Left renal pelvis (tissue), 4 donors: ENCODE results near the gene NR2E1. TPM values are rescaled to one million over a fixed set of nuclear protein-coding genes. Genes with fewer than 3 reads are reported as not detected.
A peak's percentile ranks its signal among the peaks of the same experiment; 100 is the strongest.

Experiments
- DNase-seq, 4 donors: peaks; one replicate each; pipeline ENCODE4 v3.0.0-alpha.2; 2013; ENCODE audit warnings: low read depth in 4 of 4, low spot score in 3 of 4
- polyA plus RNA-seq, 4 donors: library from polyadenylated mRNA; unstranded; fragments of 120-200 nt; gene quantifications; one replicate each; pipeline ENCODE4 v1.2.1, GENCODE V29; 2013; ENCODE audit not compliant: insufficient read length in 4 of 4

The NR2E1 gene
- polyA plus RNA-seq, 4 donors: 0.05 TPM; not detected in 3

GRCh38 chr6:108170332-108171290, 4.8 kb downstream of the NR2E1 start:
- DNase-seq: no peak

DNA sequence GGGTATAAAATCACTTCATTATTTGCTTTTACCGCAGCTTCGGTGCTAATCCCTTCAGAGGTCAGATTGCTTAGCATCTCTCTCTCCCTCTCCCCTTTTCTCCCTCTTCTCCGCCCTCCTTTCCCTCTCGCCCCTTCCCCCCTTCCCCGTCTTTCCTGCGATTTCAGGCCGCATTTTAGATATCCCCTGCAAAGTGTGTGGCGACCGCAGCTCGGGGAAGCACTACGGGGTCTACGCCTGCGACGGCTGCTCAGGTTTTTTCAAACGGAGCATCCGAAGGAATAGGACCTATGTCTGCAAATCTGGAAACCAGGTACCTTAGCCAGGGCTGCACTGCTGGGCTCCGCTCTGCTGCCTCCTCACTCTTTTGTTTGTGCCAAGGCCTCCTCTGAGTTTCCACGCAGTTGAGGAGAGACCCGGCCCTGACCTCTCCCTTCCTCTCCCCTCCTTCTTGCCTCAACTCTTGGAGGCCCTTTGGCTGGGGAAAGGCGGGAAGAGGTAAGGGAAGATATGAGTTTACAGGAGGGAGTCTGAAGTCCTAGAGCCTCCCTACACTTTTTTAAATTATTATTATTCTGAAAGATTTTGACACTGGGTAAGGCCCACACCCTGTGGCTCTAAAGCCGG, 5.6 kb downstream of the NR2E1 start:
- DNase-seq: no peak

DNA sequence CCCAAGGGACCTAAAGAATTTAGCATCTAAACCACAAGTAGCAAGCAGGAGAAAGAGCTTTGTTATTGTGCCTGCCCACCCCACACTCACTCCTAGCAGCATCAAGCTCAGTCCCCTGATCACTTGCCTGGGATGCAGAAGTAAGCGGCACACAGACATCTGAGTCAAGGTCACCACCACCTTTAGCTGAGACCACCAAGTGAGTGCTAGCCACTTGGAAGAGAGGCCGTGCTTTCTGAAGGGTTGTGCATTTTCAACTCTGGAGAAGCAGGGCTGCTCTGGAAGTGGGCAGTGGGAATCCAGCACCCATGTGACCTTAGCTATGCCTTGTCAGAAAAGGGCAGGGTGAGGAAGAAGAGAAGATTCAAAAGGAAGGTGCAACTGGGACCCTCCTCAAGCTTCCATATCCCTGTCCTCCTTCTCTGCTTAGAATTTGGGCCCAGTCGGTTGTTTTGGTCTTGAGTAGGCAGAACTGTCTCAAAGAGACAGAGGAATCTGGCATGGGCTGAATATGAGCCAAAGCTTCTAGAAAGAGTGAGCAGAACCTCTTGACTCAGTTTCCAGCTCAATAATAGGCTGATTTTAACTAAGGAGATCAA, 6.2 kb downstream of the NR2E1 start:
- DNase-seq: no peak

DNA sequence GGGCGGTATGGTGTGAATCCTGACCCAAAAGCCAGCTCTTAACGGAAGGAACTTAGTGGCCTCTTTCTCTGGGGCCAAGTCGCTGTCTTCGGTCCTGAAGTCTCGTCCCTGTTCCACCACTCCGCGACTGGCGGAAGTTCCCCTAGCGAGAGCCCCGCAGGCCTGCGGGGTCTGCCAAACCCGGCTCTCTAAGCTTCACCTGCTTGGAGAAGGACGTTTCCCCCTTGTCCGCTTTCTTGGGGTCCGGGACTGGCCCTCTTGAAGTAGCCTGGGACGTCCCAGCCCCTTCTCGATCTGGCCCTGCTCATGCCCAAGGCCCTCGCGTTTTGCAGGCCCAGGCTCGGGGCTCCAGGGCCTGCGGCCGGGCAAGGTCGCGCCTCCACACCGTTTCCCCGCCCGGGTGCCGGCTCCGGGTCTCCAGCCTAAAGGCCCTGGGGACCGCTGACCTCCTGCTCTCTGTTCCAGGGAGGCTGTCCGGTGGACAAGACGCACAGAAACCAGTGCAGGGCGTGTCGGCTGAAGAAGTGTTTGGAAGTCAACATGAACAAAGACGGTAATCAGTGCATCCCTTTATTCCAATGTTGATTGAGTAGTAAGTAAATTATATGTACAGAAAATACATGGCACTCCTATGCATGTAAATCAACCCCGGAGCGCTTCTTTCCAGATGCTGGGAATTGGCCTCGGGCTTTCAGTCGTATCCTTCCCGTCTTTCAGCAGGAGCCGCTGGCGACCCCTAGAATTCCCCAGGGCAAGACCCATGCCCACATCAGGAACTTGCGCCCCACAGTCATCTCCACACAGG, 8.8 kb downstream of the NR2E1 start:
- DNase-seq: peak in 2 of 4 donors; percentile 56 to 60

GRCh38 chr6:108175176-108175591, 9.4 kb downstream of the NR2E1 start:
- DNase-seq: no peak

DNA sequence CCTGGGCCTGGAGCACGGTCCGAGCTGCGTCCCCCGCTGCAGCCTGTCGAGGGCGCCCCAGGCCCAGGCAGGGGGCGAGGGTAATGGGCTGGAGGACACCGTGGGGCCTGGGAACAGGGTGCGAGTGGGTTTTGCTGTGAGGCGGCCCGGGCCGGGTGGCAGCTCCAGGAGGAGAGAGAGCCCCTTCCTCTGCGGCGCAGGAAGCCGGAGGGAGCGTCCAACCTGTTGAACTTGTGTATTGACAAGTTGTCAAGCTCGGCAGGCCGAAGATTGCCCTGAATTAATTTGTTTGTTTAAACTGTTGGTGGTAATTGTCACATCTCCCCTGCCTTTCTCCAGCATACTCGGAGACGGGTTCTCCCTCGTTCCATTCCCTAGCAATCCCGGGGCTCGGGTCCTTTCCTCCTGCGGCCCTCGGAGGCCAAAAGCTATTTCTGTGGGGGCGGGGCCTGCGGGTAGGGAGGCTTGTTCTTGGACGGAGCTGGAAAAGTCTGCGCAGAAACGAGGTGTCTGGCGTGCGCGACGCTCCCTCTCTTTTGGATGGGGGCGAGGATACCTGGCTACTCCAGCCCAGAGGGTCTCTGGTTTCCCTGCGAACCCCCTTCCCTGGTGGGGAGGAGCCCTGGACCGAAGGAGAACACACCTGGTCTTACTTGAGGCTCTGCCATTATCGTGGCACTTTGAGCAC, 9.9 kb downstream of the NR2E1 start:
- no peak for DNase-seq

DNA sequence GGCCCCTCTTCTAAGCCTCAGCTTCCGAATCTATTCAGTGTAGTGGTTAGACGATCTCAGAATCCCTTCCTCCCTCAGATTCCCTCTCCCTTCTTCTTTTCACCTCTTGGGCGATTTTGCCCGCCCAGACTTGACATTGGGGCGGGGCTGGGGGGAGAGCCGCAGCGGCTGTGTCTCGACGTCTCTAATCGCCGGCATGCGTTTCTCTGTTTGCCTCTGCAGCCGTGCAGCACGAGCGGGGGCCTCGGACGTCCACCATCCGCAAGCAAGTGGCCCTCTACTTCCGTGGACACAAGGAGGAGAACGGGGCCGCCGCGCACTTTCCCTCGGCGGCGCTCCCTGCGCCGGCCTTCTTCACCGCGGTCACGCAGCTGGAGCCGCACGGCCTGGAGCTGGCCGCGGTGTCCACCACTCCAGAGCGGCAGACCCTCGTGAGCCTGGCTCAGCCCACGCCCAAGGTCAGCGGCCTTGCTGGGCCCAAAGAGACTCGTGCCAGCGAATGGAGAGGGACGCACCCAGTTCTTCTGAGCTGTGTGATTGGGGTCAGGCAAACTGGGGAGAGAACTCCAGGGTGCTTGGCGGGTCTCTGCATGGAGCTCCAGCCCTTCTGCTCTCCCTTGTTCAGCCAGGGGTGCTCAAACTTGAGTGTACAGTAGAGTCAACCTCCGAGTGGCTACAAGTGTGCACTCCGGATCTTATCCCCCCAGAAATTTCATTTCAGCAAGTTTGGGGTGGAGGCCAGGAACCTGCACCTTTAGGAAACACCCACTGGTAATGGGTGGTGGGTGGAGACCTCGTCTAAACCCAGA, 10.7 kb downstream of the NR2E1 start:
- no peak for DNase-seq

- no peak for DNase-seq
Measured at GRCh38 chr6:108179741-108180140, 13.9 kb downstream of the NR2E1 start.

GRCh38 chr6:108180266-108180665, 14.4 kb downstream of the NR2E1 start:
- DNase-seq: no peak

GRCh38 chr6:108180776-108181175, 15.0 kb downstream of the NR2E1 start:
- no peak for DNase-seq

- DNase-seq: no peak
Measured at GRCh38 chr6:108186226-108186625, 20.4 kb downstream of the NR2E1 start.

DNA sequence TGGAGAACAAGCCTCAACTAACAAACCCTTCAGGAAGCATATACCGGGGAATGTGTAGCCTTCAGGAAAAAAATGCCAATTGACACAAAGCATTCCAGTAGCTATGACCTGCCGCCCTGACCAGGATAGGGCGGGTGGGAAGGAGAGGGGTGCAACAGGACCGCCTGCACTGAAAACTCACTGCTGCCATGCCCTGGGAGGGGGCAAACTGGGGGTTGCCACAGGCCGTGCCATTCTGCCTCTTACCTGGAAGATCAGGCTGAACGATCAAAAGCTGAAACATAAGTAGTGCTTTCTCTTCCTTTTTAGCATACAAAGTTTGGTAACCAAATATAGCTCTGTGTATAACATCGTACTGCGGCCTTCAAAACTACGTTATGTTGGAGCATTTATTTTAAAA, 21.7 kb downstream of the NR2E1 start:
- no peak for DNase-seq

DNA sequence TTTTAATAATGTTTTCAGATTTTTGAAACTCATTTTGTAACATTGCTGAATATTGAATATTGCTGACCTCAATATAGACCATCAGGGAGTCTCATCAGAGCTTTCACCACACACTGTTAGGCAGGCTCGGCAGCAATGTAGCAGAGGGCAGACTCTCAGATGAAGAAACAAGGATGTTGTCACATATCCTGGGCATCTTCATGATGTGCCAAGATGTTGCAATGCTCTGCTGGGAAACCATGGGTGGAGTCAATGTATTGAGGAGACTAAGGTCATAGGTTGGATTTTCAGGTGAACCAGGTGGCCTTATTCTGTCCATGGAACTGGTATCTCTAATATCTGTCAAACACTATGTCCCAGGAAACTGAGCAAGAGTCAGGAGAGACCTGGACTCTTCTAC, 27.3 kb downstream of the NR2E1 start:
- no peak for DNase-seq

DNA sequence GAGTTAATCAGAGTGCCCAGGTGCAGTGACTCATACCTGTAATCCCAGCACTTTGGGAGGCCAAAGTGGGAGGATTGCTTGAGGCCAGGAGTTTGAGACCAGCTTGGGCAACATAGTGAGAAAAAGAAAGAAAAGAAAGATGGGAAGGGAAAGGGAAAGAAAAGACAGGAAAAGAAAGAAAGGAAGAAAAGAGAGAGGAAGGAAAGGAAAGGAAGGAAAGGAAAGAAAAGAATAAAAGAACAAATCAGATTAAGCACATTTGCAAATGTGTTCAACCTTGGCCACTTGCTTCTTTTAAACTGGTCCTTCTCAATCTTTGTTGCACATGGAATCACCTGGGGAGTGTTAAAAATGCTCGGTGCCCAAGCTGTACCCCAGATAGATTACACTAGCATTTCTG, 28.0 kb downstream of the NR2E1 start:
- no peak for DNase-seq

DNA sequence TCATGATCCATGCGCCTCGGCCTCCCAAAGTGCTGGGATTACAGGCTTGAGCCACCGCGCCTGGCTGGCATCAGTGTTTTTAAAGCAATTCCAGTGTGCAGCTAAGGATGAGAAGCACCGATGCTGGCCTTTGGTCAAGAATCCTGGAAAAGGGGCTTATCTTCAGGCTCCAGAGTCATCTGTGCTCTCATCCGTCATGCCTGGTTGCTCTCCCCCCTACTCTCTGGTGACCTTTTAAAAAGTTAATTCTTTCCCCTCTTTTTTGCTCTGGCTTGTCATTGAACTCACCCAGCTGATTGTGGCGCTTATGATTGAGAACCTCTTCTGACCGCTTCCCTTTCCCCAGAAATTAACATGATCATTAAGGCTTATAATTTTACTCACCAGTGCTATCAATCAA, 28.7 kb downstream of the NR2E1 start:
- no peak for DNase-seq

- no peak for DNase-seq
Measured at GRCh38 chr6:108195209-108195608, 29.4 kb downstream of the NR2E1 start.

GRCh38 chr6:108198761-108199498, 33.1 kb downstream of the NR2E1 start:
- DNase-seq: no peak

DNA sequence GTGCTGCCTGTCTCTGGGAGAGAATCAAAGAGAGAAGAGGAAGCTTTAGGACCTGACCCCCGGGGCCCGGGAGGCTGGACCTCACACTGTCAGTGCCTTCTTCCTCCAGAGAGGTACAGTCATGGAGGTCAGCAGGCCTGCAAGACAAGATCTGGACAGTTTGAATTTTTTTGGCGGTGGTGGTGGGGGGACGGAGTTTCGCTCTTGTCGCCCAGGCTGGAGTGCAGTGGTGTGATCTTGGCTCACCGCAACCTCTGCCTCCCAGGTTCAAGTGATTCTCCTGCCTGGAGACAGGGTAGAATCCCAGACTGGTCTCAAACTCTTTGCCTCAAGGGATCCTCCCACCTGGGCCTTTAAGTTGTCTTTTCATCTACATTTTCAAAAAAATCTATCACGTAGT, 34.4 kb downstream of the NR2E1 start:
- no peak for DNase-seq

GRCh38 chr6:108200631-108201030, 34.8 kb downstream of the NR2E1 start:
- DNase-seq: no peak
